KBM-7 (cell line): ENCODE results near the gene GINS1.
"Not testable (repeated sequence)": the region's sequence is repeated elsewhere in the genome, so short reads cannot be mapped to it uniquely, and the experiment has no call there.

Experiments
- DNase-seq: peaks from one replicate; pipeline ENCODE4 v3.0.0-alpha.2; 2015
- in situ Hi-C: fragments of 300-500 bp; cut with MboI; formaldehyde crosslinking; loops from 2 replicates; pipeline ENCODE4 v1.14.3; 2020; ENCODE audit warnings: low sequenced_read_pairs, low pct_unique_long_range_greater_than_20kb, mixed read lengths

Gene GINS1

DNA sequence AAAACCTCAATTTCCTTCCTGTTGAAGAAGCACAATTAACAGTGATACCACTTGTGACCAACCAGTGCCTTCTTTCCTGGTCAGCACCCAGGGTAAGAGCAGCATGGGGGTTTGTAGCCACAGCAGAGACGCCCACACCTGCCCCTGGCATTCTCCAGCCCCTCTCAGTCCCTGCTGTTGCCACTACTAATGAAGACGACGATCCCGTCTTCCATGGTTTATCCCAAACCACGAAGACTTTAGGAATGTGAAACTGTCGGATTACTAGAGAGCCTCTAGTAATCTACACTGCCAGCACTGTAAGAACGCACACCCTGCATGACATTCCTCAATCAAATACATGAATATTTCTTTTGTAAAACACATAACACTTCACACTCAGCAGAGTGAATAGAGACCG, 60.0 kb downstream of the GINS1 start:
- no peak for DNase-seq
- in situ Hi-C loops = no loop called here

DNA sequence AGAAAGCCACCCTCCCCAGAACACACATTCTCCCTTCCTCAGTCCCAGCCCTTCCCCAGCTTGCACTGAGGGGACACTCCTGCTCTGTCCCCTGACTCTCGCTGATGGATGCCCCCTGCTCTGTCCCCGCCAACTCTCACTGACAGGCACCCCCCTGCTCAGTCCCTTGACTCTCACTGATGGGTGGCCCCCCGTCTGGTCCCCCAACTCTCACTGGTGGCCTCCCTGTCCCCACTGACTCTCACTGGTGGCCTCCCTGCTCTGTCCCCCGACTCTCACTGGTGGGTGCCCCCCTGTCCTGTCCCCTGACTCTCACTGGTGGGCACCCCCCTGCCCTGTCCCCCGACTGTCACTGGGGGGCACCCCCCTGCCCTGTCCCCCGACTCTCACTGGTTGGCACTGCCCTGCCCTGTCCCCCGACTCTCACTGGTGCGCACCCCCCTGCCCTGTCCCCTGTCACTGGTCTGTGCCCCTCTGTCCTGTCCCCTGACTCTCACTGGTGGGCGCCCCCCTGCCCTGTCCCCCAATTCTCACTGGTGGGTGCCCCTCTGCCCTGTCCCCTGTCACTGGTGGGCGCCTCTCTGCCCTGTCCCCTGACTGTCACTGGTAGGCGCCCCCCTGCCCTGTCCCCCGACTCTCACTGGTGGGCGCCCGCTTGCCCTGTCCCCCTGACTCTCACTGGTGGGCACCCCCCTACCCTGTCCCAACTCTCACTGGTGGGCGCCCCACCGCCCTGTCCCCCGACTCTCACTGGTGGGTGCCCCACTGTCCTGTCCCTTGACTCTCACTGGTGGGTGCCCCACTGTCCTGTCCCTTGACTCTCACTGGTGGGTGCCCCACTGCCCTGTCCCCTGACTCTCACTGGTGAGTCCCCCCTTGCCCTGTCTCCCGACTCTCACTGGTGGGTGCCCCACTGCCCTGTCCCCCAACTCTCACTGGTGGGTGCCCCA, 60.9 kb downstream of the GINS1 start:
- in situ Hi-C loops = no loop called here

DNA sequence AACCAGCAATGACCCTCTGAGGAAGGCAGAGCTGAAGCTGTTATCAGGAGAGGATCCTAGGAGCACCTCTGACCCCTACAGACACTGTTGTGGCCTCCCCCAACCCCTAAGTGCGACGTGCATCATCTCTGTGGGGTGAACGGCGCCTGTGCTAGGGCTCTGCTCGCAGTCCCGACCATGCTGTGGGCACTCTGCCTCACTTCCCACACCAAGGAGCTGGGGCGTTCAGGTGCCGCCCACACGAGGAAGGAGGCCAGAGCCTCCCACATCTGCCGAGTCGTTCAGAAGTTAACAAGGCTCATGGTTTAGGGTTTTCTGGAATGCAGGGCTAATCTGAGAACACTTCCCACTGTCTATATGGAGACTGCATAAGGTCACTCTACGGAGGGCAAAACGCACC, 62.1 kb downstream of the GINS1 start:
- DNase-seq = no peak
- in situ Hi-C loops = no loop called here

More for the DNA sequence above, 60.9 kb downstream of the GINS1 start:
- DNase-seq = no peak

DNA sequence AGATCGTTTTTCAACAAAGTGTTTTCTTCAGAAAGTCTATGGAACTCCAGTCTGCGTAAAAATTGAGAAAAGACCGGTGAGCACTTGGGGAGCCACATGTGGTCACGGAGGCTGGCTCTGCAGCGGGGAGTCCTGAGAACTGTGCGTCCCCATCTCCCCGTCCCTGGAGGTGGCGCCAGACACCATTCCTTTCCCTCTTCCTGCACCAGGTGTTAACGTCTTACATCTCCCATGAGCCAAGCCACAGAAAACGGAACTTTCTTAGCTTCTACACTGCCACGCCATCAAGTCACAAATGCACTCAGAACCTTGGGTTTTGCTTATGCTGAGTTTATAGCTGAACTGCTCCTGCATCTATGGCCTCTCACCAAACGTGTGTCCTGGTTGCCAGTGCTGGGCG, 62.6 kb downstream of the GINS1 start:
- peak; percentile 83 for DNase-seq
- in situ Hi-C loops = no loop called here

DNA sequence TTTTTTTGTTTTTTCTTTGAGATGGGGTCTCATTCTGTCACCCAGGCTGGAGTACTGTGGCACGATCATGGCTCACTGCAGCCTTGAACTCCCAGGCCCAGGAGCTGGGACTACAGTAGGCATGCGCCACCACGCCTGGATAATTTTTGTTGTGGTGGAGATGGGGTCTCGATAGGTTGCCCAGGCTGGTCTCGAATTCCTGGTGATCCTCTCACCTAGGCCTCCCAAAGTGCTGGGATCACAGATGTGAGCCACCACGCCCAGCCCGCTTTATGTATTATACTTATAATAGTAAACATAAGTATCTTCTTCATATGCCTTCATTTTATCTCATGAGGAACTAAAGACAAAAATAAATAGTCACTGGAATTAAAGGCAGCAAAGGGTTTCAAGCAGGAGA, 63.5 kb downstream of the GINS1 start:
- in situ Hi-C loops = no loop called here
- no peak for DNase-seq

DNA sequence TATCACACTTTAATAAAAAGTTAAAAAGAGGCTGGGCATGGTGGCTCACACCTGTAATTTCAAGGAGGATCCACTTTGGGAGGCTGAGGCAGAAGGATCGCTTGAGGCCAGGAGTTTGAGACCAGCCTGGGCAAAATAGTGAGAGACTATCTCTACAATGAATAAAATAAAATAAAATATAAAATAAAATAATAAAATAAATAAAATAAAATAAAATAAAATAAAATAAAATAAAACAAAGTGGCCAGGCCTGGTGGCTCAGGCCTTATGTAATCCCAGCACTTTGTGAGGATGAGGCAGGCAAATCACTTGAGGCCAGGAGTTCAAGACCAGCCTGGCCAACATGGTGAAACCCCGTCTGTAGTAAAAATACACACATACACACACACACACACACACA, 65.8 kb downstream of the GINS1 start:
- in situ Hi-C loops, DNase-seq: not testable (repeated sequence)

DNA sequence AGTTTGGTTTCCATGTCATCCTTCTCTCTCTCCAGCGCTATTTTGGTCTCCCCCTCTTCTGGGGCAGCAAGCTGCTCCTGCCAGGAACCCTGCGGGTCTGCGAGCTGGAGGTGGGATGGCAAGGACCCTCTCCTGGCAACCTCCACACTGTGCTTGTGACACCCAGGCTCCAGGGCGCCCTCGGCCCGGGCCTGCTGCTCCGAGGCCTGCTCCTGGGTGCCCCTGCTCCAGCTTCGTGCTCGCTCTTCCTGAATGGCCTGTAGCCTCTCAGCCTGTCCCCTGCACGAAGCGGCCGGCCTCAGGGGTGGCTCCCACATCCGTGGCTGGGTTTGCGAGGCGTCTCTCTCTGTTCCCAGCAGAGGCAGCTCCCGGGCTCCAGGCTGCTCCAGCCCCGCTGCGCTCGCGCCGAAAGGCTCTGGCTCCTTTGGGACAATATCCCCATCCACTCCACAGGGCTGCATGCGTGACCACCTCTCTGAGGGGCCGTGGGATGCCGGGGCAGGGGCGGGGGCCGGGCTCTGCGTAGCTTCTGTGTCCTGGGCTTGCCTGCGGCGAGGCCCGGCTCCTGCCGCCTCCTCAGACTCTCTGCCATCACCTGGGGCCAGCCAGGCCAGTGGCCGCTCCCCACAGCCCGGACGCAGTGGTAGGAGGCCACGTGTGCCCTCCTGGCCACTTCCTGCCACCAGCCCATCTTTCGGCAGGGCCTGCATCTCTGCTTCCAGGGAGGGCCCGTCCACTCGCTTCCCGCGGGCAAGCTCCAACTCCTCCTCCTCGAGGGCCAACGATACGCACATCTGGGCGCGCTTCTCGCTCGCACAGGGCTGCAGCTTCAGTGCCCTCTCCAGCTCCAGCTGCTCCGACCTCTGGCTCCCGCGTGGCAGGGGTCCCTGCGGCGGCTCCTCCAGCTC, 68.9 kb downstream of the GINS1 start:
- in situ Hi-C loops = no loop called here
- no peak for DNase-seq

DNA sequence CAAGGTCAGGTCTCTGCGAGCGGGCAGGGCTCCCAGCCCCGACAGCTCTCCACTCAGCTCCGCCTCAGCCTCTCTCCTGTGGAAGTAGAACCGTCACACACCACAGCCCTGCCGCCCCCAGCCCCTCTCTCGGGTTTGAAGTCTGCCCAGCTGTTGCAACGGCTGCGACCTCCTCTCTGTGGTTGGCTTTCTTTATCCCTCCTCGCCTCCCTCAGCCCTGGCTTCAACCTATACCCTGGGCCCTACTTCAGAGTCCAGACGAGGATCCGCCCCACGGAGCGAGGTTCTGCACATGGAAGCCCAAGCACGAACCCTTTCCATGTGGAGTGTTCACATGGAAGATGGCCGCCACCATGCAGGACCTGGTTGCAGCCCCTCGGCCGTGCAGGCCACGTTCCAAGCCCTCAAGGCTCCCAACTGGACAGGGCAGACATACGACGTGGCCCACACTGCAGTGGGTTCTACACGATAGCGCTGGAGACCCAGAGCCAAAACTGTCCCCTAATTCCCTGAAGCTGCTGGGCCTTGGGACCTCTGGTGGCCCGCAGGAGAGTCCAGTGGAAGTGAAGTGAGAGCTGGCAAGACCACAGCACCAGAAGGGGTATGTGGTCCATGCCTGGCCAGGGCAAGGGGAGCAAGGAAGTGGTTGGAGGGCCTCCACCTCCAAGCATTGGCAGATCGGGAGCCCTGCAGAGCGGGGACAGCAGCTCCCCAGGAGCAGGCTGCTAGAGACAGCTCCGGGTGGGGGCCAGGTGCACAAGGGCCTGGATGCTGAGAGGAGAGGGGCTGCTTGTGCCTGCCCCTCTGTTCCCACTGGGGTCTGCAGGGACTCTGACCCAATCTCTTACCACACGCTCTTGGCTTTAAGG, 69.8 kb downstream of the GINS1 start:
- no peak for DNase-seq
- in situ Hi-C loops = no loop called here

DNA sequence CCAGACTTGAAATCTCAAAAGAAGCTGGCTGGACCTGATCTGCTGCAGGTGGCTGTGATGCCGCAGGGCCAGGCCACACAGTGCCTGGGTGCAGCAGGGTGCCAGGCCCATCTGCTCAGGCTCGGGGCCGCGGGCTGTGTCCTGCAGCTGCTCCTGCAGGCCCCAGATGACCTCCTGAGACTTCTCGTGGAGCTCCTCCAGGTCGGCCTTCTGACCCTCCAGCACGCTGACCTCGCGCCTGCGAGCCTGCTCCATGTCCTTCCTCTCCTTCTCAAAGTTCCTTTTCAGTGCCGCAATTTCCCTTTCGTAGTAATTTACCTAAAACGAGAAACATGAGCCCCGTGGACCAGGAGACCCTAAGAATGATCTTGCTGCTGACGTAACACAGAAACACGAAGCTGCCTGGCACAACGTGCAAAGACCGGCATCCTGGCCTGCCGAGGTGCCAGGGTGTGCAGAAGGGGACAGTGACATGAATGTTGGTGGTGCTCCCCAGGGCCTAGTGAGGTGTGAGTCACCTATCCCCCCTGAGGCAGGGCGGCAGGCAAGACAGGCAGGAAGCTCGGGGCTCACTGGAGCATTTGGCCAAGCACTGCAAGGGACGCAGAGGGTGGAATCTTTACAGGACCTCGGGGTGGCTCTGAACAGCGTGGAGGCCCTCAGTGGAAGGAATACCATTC, 71.6 kb downstream of the GINS1 start:
- DNase-seq = no peak
- in situ Hi-C loops = no loop called here

DNA sequence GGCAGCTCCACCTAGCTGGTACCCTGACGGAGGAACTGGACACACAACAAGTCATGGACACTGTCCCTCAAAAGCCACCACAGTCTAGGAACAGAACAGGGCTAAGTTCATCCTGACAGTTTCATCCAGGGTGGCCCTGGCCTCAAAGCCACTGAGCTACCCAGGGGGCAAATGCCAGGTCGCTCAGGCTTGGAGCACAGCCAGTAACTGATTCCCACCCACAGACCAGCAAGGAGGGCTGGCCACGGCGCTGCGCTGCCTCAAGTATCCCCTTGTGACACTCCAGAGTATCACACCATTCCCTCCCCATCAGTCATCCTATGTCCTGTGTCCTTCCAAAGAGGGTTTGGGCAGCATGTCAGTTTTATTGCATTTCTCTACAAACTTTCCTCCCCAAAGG, 72.2 kb downstream of the GINS1 start:
- in situ Hi-C loops = no loop called here

DNA sequence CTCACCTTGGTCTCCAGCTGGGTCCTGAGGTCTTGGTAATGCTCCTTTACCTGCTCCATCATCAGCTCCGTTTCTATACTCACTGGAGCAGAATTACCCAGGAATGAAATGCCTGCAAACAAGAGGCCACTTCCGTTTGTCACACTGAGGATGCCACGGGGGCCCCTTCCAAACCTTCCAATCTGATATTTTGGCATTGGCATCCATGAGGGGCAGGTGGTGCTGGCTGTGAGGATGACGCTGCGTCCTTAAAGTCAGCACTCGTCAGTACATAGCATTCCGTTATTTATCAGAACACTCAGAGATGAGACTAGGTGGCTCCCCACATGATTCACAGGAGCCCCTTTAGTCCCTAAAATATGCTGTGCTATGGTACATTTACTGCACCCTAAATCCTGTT, 72.7 kb downstream of the GINS1 start:
- no peak for DNase-seq

More for the DNA sequence above, 72.2 kb downstream of the GINS1 start:
- no peak for DNase-seq

DNA sequence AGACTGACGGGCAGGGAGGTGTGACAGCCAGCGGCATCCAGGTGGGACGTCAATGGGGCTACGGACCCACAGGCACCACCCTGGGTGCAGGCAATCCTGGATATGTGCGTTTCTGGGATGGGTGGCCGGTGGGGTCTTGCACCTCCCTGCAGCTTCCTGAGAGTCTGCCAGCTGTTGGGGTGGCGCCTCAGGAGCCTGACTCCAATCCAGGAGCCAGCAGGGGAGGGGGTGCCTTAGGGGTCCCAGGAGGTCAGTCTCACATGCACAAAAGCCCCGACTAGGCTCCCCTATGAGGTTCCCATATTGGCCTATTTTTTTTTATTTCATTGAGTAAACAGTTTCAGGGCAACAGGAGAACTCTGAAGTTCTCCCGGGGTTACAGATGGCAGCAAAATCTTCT, 73.3 kb downstream of the GINS1 start:
- in situ Hi-C loops = no loop called here

More for the DNA sequence above, 72.7 kb downstream of the GINS1 start:
- in situ Hi-C loops = no loop called here

DNA sequence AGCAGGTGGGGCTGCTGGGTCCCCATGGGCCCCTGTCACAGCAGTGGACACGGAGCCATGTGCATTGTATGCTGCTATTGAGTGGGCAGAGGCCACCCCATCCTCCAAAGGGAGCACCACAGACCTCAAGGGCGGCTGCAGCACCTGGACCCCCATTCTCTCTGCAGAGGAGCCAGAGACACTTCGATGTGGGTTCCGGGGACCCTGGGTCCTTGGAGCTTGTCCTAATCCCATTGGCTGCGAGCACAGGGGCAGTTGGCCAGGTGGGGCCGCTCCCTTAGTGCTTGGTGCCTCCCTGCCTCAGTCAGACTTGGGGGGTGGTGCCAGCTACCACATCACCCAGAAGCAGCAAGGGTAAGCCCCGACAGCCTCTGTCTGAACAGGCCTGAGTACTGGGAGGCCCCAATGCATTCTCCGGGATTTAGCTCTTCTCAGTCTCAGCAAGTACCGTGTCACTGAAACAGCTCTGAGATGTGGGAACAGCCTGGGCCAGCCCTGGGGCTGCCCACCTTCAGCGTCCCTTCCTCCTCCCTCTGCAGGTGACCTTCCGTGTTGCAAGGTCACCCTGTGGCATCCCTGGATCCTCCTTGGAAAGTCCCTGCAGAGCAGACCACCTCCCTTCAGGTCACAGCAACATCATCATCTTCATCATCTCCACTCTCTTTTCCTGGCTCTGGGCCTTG, 73.9 kb downstream of the GINS1 start:
- in situ Hi-C loops = no loop called here

More for the DNA sequence above, 73.3 kb downstream of the GINS1 start:
- DNase-seq = no peak

DNA sequence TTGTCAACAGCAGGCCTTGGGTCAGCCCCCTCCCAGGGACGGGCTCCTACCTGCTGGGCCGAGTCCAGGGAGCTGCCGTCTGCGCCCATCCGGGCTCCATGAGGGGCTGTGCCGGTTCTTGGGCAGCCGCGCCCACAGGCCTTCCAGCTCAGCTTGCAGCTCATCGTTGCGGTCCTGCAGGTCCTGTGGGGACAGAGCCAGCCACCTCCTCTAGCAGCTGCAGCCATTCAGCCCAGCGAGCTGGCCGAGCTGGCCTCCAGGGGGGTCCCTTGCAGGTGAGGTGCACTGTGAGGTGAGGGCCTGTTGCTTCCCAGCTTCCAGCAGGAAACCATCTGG, 74.4 kb downstream of the GINS1 start:
- DNase-seq = no peak
- in situ Hi-C loops = no loop called here

More for the DNA sequence above, 73.9 kb downstream of the GINS1 start:
- DNase-seq = no peak

DNA sequence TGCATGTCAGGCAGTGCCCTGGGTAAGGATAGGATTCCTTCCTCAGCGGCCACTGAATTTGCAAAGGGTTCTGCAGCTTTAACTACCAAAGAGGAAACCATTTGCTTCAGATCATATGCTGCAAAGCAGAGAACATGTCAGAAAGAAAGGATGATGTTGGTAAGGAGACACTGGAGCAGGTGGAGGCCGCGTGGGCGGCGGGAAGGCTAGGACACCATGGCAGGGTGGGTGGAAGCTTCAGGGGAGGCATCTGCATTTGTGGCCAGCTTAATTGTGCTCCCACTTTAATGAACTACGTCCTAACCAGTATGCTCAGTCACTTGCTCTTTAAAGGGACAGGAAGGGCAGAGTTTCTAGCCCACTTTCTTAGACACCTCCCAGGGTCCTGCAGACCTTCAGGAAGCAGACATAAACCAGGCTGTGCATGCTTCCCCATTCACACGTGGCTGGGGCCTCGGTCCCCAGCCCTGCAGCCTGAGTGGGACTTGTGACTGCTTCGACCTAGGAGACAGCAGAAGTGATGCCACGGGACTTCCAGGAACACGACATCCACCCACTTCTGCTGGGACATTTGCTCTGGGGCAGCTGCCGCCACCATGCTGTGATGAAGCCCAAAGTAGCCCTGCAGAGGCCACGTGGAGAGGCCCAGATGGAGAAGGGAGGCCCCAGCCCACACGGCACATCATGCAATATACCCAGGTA, 76.1 kb downstream of the GINS1 start:
- DNase-seq = no peak
- in situ Hi-C loops = no loop called here

DNA sequence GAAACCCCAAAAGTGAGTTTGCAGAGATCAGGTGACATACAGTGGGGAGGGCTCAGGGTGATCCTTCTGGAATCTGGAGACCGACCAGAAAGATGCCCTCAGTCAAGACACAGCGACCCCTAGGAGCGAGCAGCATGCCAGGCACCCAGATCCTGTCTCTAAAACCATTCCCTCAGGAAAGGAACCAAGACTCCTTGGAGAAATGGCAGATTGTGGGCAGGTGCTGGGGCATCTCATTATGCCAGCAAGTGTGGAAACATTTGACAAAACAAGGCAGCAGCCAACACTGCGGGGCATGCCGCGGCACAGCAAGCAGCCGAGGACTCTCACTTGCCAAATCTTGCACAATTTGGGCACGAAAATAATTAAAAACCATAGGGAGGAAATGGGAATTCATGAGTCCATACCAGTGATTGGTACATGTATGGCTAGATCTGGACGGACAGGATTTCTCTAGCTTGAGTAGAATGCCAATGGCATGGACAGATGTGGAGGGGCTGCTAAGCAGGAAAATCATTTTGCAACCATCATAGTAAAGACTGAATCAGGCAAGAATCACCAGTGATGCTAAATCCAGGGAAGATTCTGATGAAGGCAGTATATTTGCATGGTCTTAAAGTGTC, 76.9 kb downstream of the GINS1 start:
- in situ Hi-C loops = no loop called here
- DNase-seq = no peak

DNA sequence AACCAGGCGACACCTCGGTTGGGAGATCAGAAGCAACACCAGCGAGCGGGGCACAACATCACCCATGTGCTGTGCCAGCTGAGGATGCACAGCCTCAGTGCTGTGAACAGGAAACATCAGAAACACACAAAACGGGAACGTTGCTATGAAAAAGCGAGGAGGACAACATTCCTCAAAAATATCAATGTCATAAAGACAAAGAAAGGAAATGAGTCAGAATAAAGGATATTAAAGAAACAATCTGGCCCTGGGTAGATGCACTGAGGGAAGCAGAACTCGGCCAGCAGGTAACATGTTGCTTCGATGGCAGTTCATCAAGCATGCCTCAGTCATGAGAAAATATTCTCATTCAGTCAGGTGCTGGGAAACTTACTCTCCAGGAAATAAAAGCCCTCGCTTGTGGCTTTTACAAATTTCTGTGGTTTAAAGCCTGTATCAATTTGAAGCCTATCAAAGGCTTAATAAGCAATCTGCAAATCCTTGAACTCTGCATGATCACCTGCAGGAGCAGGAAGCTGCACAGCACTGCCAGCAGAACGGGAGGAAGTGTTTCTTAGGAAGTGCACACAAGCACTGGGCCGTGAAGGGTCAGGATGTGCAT, 77.5 kb downstream of the GINS1 start:
- in situ Hi-C loops = no loop called here
- DNase-seq = no peak
